GM19351 (cell line): ENCODE results near the gene ASB10.

Source experiments
- ATAC-seq: cut with Tn5 transposase; IDR thresholded peaks from one replicate; pipeline ENCODE4 v1.9.1; 2021; ENCODE audit warnings: mild to moderate bottlenecking, moderate library complexity; ENCODE audit not compliant: unreplicated experiment

The ASB10 gene, protein sequence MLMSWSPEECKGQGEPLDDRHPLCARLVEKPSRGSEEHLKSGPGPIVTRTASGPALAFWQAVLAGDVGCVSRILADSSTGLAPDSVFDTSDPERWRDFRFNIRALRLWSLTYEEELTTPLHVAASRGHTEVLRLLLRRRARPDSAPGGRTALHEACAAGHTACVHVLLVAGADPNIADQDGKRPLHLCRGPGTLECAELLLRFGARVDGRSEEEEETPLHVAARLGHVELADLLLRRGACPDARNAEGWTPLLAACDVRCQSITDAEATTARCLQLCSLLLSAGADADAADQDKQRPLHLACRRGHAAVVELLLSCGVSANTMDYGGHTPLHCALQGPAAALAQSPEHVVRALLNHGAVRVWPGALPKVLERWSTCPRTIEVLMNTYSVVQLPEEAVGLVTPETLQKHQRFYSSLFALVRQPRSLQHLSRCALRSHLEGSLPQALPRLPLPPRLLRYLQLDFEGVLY

DNA sequence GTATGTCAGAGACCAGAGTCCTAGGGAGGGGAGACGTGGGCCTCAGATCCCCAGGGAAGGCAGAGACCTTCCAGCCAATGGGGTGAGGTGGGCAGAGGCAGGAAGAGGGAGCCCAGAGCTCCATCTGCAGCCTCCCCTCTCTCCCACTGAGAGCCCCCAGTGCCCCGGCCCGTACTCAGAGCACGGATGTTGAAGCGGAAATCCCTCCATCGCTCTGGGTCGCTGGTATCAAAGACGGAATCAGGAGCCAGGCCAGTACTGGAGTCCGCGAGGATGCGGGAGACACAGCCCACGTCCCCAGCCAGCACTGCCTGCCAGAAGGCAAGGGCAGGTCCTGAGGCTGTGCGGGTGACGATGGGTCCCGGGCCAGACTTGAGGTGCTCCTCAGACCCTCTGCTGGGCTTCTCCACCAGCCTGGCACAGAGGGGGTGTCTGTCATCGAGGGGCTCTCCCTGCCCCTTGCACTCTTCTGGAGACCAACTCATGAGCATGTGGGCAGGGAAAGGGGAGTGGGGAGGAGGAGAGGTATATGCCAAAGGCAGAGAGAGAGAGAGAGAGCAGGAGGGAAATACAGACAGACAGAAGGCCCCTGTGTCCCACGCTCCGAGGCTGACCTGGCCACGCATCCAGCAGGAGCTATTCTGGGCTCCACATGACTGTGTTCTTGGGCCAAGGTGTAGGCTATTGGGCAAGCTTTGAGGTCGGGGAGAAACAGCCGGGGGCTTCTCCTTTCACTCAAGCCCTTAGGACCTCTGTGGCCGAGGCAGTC is at the start of gene ASB10:
ASB10 (minus strand) TSS at position 611 of the 769 bp plus-strand sequence; CDS start at position 491, 120 bp downstream.
- no peak for ATAC-seq

DNA sequence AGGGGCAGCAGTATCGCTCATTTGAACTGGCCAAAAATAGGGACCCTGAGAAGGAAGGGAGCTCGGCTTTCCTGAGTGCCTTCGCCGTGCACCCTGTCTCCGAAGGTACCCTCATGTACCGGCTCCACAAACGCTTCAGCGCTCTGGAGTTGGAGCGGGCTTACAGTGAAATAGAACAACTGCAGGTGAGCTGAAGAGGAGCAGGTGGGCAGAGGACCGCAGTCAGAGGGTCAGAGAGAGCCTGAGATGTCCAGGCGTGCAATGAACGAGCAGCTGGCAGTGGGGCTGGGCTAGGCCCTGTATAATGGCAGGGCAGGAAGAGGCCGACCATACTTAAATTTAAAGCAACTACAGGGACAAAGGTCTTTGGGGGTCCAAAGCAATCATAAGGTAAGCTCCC is 49.4 kb upstream of the ASB10 start:
- no peak for ATAC-seq

DNA sequence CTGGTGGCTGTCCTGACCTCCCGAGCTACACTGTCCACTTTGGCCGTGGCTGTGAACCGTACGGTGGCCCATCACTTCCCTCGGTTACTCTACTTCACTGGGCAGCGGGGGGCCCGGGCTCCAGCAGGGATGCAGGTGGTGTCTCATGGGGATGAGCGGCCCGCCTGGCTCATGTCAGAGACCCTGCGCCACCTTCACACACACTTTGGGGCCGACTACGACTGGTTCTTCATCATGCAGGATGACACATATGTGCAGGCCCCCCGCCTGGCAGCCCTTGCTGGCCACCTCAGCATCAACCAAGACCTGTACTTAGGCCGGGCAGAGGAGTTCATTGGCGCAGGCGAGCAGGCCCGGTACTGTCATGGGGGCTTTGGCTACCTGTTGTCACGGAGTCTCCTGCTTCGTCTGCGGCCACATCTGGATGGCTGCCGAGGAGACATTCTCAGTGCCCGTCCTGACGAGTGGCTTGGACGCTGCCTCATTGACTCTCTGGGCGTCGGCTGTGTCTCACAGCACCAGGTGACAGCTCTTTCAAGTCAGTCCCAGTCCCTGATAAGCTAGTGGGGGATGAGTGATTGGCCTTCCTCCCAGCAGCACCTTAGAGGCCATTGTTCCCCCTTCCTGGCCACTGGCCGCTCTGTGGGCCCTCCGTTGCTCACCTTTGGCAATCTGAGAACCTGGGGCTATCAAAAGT is 48.2 kb upstream of the ASB10 start:
- no peak for ATAC-seq

DNA sequence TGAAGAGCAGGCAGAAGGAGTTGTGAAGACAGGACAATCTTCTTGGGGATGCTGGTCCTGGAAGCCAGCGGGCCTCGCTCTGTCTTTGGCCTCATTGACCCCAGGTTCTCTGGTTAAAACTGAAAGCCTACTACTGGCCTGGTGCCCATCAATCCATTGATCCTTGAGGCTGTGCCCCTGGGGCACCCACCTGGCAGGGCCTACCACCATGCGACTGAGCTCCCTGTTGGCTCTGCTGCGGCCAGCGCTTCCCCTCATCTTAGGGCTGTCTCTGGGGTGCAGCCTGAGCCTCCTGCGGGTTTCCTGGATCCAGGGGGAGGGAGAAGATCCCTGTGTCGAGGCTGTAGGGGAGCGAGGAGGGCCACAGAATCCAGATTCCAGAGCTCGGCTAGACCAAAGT is 46.8 kb upstream of the ASB10 start:
- ATAC-seq: no peak

DNA sequence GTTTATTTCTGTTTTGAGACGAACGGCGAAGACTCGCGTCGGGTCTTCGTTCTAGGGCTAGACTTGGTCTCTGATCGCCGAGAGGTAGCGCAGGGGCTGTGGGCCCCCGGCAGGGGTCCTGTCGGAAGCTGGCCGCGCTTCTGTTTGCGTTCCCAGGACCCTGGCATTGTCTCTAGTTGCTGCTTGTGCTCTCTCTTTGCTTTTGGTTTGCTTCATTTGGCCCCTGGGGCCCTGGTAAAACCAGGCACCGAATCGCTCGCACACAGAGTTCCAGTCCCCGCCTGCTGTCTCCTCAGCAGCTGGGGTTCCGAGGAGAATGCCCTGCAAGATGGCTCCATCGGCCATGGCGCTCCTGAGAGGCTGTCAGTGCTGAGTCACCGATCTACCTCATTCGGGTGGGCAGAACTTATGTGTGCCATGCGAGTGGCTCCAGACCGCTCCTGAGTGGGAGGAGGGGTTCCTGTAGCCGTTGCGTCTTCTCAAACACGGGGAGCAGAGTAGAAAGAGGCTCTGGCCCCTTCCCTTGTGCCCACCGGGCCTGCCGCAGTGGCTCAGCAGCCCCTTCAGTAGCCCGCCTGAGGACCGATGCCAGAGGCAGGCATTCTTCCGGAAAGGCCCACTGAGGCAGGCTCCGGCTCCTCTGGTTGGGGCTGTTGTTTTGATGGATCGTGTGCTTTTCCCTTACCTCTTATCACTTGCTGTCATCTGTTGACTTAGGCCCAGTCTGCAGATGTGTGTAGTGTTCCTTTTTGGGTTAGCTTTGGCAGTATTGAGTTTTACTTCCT is 46.1 kb upstream of the ASB10 start:
- peak; percentile 36 for ATAC-seq

DNA sequence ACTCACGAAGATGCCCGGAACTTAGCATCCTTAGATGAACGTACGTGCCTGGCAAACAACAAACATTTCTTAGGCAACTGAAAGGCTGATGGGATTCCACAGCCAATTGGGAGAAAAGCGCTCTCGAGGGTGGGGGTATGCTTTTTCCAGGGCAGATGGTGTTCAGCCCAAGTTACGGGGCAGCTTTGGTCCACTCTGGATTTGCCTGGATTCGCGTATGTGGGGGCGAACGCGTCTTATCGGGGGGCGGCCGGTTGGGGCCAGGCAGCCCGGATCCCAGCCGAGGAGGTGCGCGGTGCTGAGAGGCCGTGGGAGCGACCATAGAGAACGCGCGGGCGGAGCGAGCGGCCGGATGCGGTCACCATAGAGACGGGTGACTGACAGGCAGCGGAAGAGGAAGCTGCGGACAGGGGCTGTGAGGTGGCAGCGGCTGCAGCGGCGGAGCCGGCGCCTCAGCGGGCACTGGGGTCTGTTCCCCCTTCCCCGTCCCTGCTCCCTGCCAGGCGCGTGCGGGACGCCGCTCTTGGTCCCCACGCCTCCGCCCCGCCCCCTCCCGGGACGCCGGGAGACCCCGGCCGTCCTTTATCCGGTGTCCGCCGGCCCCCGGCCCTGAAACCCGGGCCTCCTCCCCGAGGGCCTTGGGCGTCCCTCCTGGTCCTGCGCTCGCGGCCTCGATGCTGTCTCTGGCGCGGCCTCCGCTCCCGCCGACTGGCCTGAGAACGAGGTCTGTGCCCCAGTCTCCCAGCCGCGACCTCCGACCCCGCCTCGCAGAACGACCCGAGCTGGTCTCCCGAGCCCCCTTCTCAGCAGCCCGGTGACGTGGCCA is 45.3 kb upstream of the ASB10 start, which contains the start of gene CHPF2:
CHPF2 (plus strand) TSS at position 393 of the 826 bp plus-strand sequence. CDS start 1,529 bp downstream, outside the sequence.
- peak; percentile 97 for ATAC-seq

DNA sequence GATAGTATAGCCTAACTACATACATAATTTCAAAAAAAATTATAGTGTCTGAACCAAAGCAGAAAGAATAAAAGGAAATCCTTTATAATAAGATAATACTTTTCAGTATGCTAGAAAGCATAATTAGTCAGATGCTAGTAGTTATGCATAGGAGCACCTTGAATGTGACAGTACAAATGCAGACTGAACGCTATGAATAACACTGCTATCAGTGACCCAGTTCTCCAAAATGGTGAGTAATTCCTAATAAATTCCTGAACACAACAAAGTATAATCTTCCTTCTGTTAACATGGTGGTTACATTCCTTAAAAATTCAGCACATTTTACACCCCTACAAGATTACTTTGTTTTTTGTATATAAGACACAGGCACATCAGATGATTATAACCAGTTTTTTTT is 44.0 kb upstream of the ASB10 start:
- no peak for ATAC-seq

DNA sequence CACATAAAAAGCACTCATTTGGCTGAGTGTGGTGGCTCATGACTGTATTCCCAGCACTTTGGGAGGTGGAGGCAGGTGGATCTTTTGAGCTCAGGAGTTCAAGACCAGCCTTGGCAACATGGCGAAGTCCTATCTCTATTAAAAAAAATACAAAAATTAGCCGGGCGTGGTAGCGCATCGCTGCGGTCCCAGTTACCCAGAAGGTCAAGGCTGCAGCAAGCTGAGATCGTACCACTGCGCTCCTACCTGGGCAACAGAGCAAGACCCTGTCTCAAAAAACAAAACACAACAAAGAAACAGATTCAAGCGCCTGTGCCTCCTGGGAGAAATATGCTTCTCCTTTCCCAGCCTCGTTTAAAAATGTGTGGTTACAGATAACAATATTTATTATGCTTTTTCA is 42.2 kb upstream of the ASB10 start:
- no peak for ATAC-seq

DNA sequence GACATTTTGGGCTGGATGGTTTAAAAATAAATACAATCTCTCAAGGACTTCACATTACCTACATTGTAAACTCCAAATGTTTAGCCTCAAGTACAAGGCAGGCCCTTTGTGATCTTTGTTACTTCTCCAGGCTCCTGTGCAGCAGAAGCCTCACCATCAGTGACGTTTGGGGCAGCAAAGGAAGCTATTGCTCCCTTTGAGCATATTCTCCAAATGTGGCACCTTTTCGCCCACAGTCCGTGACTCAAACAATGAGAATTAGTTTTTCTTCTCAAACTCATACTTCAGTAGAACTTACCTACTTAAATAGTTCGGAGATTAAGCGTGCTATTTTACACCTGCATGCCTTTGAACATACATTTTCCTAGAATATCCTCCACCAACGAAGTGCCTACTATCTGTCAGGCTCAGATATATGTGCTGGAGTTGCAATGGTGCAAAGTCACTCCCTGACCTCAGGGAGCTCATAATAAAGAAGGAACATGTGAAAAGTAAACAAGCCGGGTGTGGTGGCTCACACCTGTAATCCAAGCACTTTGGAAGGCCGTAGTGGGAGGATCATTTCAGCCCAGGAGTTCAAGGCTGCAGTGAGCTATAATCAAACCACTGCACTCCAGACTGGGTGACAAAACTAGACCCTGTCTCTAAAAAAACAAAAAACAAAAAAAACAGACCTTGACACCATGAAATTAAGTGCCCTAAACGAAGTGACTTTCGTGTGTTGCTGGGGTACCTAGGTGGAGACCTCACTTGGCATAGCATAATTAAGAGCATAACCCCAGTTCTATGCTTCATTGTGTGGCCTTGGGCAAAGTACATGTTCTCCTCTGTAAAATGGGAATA is 41.2 kb upstream of the ASB10 start:
- ATAC-seq: no peak

DNA sequence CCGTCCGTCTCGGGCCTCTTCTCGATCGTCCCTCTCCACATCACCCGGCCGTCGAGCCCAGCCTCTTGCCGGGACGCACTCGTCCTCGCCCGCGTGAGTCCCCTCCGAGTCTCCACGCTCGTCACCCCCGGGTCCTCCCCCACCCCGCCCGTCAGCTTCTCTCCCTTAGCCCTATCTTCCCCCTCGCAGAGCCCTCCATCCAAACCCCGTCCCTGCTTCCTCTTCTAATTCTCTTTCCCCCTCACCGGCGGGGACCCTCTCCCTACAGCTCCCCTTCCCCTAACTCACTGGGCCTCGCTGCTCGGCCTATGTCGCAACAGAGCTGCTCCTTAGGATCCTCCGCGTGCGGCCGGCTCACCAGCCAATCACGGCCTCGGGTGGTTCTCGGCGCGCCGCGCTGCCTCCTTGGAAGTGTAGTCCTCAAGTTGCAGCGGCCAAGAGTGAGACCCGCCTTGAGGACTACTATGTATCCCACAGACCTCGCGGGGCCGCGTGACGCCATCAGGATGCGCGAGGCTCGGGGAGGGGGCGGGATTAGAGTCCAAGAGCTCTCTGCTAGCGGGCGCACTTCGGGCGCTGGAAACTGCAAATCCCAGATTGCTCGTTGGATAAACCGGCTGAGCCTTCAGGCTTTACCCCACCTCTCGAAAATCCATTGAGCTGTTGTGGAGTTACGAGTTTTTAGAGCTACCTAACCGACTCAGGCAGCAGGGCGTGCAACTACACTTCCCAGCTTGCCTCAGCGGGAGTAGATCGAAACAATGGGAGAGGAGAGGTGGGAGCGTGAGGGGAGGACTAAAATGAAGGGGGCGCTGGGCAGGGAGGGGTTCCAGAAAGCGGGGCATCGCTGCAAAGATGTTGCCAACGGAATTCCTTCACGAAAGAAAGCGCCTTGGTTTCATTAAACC is 40.1 kb upstream of the ASB10 start, which contains the start of gene ABCF2:
ABCF2 (minus strand) TSS at position 331 of the 908 bp plus-strand sequence. CDS start 747 bp downstream, outside the sequence.
- ATAC-seq: peak; percentile 98

DNA sequence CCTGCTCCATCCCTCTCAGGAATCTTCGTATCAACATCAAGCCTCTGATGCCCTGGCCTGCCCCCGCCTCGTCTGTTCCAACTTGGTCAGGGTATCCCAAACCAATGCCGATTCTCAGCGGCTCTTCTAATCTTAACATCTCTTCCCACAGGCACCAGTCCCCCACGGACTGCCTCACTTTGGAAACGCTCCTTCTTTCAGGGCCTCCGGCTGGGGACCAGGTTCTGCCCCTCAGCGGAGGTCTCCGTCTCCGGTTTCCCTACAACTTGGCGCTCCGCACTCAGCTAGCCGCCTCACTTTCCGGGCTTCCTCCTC is 39.5 kb upstream of the ASB10 start:
- ATAC-seq: no peak

DNA sequence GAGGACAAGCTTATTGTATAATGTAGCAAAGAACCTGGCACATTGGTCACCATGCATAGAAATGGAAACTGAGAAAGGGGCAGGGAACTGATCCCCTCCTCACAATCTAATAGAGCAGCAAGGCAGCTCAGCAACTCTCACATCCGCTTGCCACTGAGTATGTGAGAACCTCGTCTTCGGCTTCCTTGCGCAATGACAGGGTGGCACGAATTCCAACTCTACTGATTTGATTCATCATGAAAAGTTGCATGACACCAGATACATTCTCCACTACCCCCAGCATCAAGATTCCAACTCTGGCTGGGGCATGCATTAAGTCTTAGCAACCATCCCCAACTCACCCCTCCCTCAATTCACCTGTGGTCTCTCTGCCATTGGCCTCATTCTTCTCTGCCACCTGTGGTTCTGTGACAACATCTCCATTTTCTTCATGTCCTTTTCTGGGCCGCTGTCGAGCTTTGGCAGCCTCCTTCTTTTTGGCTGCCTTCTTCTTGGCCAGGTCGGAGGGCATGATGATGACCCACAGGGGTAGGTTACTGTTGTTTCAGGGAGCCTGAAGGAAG is 39.0 kb upstream of the ASB10 start:
- no peak for ATAC-seq

DNA sequence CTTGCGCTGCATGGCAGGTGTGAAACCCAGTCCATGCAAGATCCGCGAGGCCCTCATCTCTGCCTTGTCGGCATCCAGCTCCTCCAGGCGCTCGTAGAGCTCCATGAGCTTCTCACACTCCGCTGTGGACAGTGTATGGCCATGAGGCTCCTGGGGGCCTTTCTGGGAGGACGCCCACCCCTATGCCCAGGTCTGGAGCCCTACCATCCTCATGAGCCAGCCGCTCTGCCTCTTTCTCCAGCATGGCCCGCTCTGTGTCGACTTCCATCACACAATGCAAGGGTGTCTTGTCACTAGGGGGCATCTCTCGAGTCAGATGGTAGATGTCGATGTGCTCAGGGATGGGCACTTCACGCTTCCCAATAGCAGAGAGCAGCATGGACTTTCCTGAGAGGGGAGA is 36.7 kb upstream of the ASB10 start:
- ATAC-seq: no peak

DNA sequence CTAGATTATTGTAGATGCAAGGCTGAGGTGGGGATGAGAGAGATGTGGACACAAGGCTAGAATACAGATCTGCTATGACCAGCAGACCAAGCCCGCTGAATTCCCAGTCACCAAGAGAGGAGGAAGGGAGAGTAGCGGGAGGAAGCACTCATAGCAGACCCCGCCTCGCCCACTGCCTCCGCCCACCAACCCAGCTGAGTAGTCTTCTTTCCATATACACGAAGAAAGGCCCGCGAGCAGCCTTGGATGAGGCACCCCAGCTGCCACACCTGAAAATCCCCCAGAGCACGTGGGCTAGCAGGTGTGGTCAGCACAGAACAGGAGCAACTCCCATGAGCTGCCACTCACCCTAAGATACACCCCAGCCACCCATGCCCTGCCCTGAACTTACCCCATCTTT is 31.1 kb upstream of the ASB10 start:
- ATAC-seq: no peak

DNA sequence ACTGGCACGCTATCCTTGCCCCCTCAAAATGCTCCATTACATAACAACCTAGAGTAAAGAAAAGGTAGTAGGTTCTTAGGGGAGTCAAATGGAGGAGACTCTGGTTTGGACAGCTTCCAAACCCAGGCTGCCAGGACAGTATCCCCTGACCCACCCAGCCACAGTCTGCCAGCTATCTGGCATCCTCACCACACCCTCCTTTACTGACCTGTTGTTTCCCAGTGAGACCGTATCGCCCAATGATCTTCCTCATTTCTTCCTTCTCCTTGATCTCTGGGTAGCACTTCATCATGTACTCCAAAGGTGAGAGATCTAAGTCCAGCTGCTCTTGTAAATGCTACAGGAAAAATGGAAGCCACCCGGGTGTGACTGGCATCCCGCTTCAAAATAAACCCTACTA is 28.3 kb upstream of the ASB10 start:
- no peak for ATAC-seq

DNA sequence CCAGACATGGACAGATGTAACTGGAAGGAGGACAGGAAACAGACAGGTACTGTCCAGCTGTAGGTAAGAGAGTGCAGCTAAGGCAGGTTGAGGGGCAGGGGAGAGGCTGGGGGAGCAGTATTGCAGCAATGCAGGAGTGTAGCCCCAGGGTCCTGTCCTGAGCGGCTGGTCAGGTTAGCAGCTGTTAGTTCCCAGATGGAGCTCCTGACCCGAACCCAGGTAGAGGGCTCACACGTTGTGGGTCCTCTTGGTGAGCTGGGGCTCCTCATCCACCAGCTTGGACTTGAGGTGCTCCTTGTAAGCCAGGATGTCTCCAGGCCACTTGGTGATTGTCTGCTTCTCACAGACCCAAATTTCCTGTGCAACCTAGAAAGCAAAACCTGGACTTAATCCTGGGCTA is 26.8 kb upstream of the ASB10 start:
- no peak for ATAC-seq

DNA sequence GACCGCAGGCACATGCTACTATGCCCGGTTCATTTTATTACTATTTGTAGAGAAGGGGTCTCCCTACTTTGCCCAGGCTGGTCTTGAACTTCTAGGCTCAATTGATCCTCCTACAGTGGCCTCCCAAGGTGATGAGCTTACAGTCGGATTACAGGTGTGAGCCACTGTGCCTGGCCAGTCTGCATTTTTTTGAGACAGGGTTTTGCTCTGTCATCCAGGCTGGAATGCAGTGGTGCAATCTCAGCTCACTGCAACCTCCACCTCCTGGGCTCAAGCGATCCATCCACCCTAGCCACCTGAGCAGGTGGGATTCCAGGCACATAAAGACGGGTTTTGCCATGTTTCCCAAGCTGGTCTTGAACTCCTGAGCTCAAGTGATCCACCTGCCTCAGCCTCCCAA is 25.6 kb upstream of the ASB10 start:
- ATAC-seq: no peak
